Loucy (cell line): Measurements from ENCODE around the gene PRKCE.

Source experiments
- H2AFZ ChIP-seq: fragments of 200-600 bp; sonication (generic); 2 replicates; pipeline ENCODE4 v1.6.0; 2016; ENCODE audit warnings: antibody characterized with exemption, mild to moderate bottlenecking, low read length, moderate library complexity
- H3F3A ChIP-seq: fragments of 200-600 bp; 2 replicates; pipeline ENCODE4 v1.6.0; 2016; ENCODE audit warnings: antibody characterized with exemption, low read depth, mild to moderate bottlenecking
- H3K27me3 ChIP-seq: fragments of 200-600 bp; sonication (generic); 2 replicates; pipeline ENCODE4 v1.6.1; 2014; ENCODE audit warnings: low read length, mild to moderate bottlenecking; ENCODE audit not compliant: insufficient read depth, poor library complexity, severe bottlenecking
- H3K36me3 ChIP-seq: fragments of 200-600 bp; sonication (generic); 2 replicates; pipeline ENCODE4 v1.6.1; 2016; ENCODE audit warnings: low read length; ENCODE audit not compliant: insufficient read depth
- H3K4me1 ChIP-seq: fragments of 200-600 bp; sonication (generic); 2 replicates; pipeline ENCODE4 v1.5.1; 2014; ENCODE audit warnings: low read length, mild to moderate bottlenecking; ENCODE audit not compliant: insufficient read depth, poor library complexity, severe bottlenecking
- H3K4me2 ChIP-seq: fragments of 200-600 bp; sonication (generic); 2 replicates; pipeline ENCODE4 v1.6.0; 2014; ENCODE audit warnings: antibody characterized with exemption, low read length, low read depth, mild to moderate bottlenecking; ENCODE audit not compliant: poor library complexity, severe bottlenecking
- H3K4me3 ChIP-seq: fragments of 200-600 bp; sonication (generic); 2 replicates; pipeline ENCODE4 v1.5.1; 2014; ENCODE audit warnings: low read length, mild to moderate bottlenecking, mixed read lengths; ENCODE audit not compliant: poor library complexity, severe bottlenecking
- H3K79me2 ChIP-seq: fragments of 200-600 bp; sonication (generic); 2 replicates; pipeline ENCODE4 v1.6.1; 2014; ENCODE audit warnings: low read length; ENCODE audit not compliant: insufficient read depth
- H3K9ac ChIP-seq: fragments of 200-600 bp; sonication (generic); 2 replicates; pipeline ENCODE4 v1.6.0; 2014; ENCODE audit warnings: mild to moderate bottlenecking, low read depth, low read length, moderate library complexity; ENCODE audit not compliant: poor library complexity, severe bottlenecking
- H3K9me2 ChIP-seq: fragments of 200-600 bp; sonication (generic); replicated peaks from 2 replicates; pipeline ENCODE4 v1.6.1; 2016; ENCODE audit warnings: low read depth, low read length, mixed read lengths
- H3K9me3 ChIP-seq: fragments of 200-600 bp; sonication (generic); 2 replicates; pipeline ENCODE4 v1.6.1; 2014; ENCODE audit warnings: mild to moderate bottlenecking, antibody characterized with exemption, low read length, low read depth; ENCODE audit not compliant: insufficient read depth
- H4K20me1 ChIP-seq: fragments of 200-600 bp; sonication (generic); 2 replicates; pipeline ENCODE4 v1.6.0; 2014; ENCODE audit warnings: antibody characterized with exemption, low read length, mild to moderate bottlenecking; ENCODE audit not compliant: insufficient read depth, poor library complexity, severe bottlenecking
- CTCF ChIP-seq: fragments of 200-600 bp; sonication (generic); conservative IDR thresholded peaks from 2 replicates; pipeline ENCODE4 v1.5.1; 2014; ENCODE audit warnings: mild to moderate bottlenecking, antibody characterized with exemption, low read length
- EZH2phosphoT487 ChIP-seq: fragments of 200-600 bp; IDR thresholded peaks from 2 replicates; pipeline ENCODE4 v1.6.1; 2018; ENCODE audit warnings: antibody characterized with exemption, mild to moderate bottlenecking, moderate library complexity, borderline replicate concordance

PRKCE gene

GRCh38 chr2:46041434-46041833, 390.0 kb downstream of the PRKCE start:
- Histone ChIP-seq H3K9me2 (no peaks in the 10 kb centered on the region), H3K4me1 (no peaks in the 10 kb centered on the region), H2AFZ (no peak overlapping the region), H4K20me1 (no peaks in the 10 kb centered on the region), H3K4me2 (no peak overlapping the region), H3K9ac (no peak overlapping the region), H3K4me3 (no peak overlapping the region), H3K9me3 (no peaks in the 10 kb centered on the region), H3K27me3 (no peaks in the 10 kb centered on the region), H3F3A (no peaks in the 10 kb centered on the region), H3K36me3 (no peaks in the 10 kb centered on the region), H3K79me2 (no peaks in the 10 kb centered on the region)
- TF ChIP-seq CTCF (no peak), EZH2phosphoT487 (no peak)

GRCh38 chr2:46042207-46042637, 390.7 kb downstream of the PRKCE start:
- no peaks in the 10 kb centered on the region for H4K20me1 ChIP-seq

GRCh38 chr2:46042711-46043110, 391.2 kb downstream of the PRKCE start:
- Histone ChIP-seq H2AFZ (no peak overlapping the region), H3K36me3 (no peaks in the 10 kb centered on the region), H3K9me2 (no peaks in the 10 kb centered on the region), H3K4me2 (no peak overlapping the region), H4K20me1 (no peaks in the 10 kb centered on the region), H3K9ac (no peak overlapping the region), H3K9me3 (no peaks in the 10 kb centered on the region), H3K4me1 (no peaks in the 10 kb centered on the region), H3K79me2 (no peaks in the 10 kb centered on the region), H3K4me3 (no peak overlapping the region), H3F3A (no peaks in the 10 kb centered on the region), H3K27me3 (no peaks in the 10 kb centered on the region)
- TF ChIP-seq EZH2phosphoT487: no peak
- no peak for TF ChIP-seq CTCF

More at GRCh38 chr2:46042207-46042637, 390.7 kb downstream of the PRKCE start:
- Histone ChIP-seq H3K4me3 (no peak overlapping the region), H2AFZ (no peak overlapping the region), H3K4me2 (no peak overlapping the region), H3K9ac (no peak overlapping the region), H3K27me3 (no peaks in the 10 kb centered on the region), H3F3A (no peaks in the 10 kb centered on the region), H3K4me1 (no peaks in the 10 kb centered on the region), H3K79me2 (no peaks in the 10 kb centered on the region), H3K9me3 (no peaks in the 10 kb centered on the region), H3K36me3 (no peaks in the 10 kb centered on the region), H3K9me2 (no peaks in the 10 kb centered on the region)
- no peak for TF ChIP-seq CTCF
- no peak for TF ChIP-seq EZH2phosphoT487
